GM10266 (cell line): ENCODE results near the gene TMEM41B.
A peak's percentile ranks its signal among the peaks of the same experiment; 100 is the strongest.

Experiments used
- DNase-seq: peaks from one replicate; pipeline ENCODE4 v3.0.0; 2012; ENCODE audit errors: extremely low spot score
- CTCF ChIP-seq: IDR thresholded peaks from 2 replicates; pipeline ENCODE4 v1.5.1; 2012; ENCODE audit warnings: mild to moderate bottlenecking, low read depth; ENCODE audit not compliant: control insufficient read depth, insufficient read depth; ENCODE audit errors: missing control alignments

Gene TMEM41B

GRCh38 chr11:9273376-9274336 lies 40.7 kb downstream of the TMEM41B start:
- no peak for DNase-seq
- TF ChIP-seq CTCF = no peak

GRCh38 chr11:9269492-9270013 lies 44.8 kb downstream of the TMEM41B start:
- DNase-seq = no peak
- TF ChIP-seq CTCF = no peak

- DNase-seq = no peak
- TF ChIP-seq CTCF = no peak
Observed at GRCh38 chr11:9267680-9268079, 46.7 kb downstream of the TMEM41B start.

GRCh38 chr11:9266926-9267325 lies 47.5 kb downstream of the TMEM41B start:
- no peak for TF ChIP-seq CTCF
- DNase-seq = no peak

- TF ChIP-seq CTCF = no peak
- DNase-seq = no peak
Observed at GRCh38 chr11:9266132-9266736, 48.2 kb downstream of the TMEM41B start.

GRCh38 chr11:9265211-9266131 lies 48.9 kb downstream of the TMEM41B start, which contains the start of gene DENND5A:
Gene DENND5A (minus strand): TSS chr11:9265350. CDS start chr11:9265069, 281 bp downstream.
- TF ChIP-seq CTCF = peak; percentile 35
- peak; percentile 93 for DNase-seq
